Keratinocyte (primary cell): Measurements from ENCODE around the gene DLGAP1. TPM values are rescaled to one million over a fixed set of nuclear protein-coding genes. Genes with fewer than 3 reads are reported as not detected.

Source experiments
- DNase-seq: peaks from one replicate; pipeline ENCODE4 v3.0.0-alpha.2; 2011; ENCODE audit warnings: low read depth, missing footprints, low spot score
- FAIRE-seq: peaks from 2 replicates; lab custom pipeline; 2011; peaks lifted over from hg19 to GRCh38; lab: Jason Lieb, UNC
- H2AFZ ChIP-seq: 2 replicates; pipeline ENCODE4 v1.6.0; 2012; ENCODE audit warnings: low read length, control low read depth, inconsistent platforms; ENCODE audit not compliant: control insufficient read depth
- H3K27ac ChIP-seq: 2 replicates; pipeline ENCODE4 v1.5.1; 2011; ENCODE audit warnings: low read length; ENCODE audit not compliant: control insufficient read depth, insufficient read depth
- H3K27me3 ChIP-seq: 3 replicates; pipeline ENCODE4 v1.6.0; 2011; ENCODE audit warnings: low read length; ENCODE audit not compliant: control insufficient read depth, insufficient read depth; ENCODE audit errors: extremely low read depth
- H3K36me3 ChIP-seq, 2 experiments: 2 replicates in 1 of 2; 3 replicates in 1 of 2; pipeline ENCODE4 v1.5.1; 2011; ENCODE audit warnings: low read length in 2 of 2, mild to moderate bottlenecking in 1 of 2; ENCODE audit not compliant: control insufficient read depth in 2 of 2, insufficient read depth in 2 of 2; ENCODE audit errors: extremely low read depth in 1 of 2
- H3K4me1 ChIP-seq: 3 replicates; pipeline ENCODE4 v1.5.1; 2011; ENCODE audit warnings: low read length; ENCODE audit not compliant: control insufficient read depth, insufficient read depth; ENCODE audit errors: extremely low read depth
- H3K4me2 ChIP-seq: 3 replicates; pipeline ENCODE4 v1.6.0; 2011; ENCODE audit warnings: low read depth, low read length; ENCODE audit not compliant: control insufficient read depth, insufficient read depth; ENCODE audit errors: extremely low read depth
- H3K4me3 ChIP-seq, 3 experiments: fragments of 200-600 bp in 1 of 3; sonication (generic) in 1 of 3; 2 replicates in 2 of 3; 3 replicates in 1 of 3; pipeline ENCODE4 v1.5.1; 2011 to 2016; ENCODE audit warnings: low read length in 3 of 3, mild to moderate bottlenecking in 3 of 3, control low read depth in 2 of 3, inconsistent platforms in 1 of 3, low read depth in 1 of 3, mixed read lengths in 1 of 3, mixed run types in 1 of 3, moderate library complexity in 1 of 3; ENCODE audit not compliant: control insufficient read depth in 2 of 3, insufficient read depth in 2 of 3; ENCODE audit errors: extremely low read depth in 1 of 3
- H3K79me2 ChIP-seq: 2 replicates; pipeline ENCODE4 v1.6.0; 2012; ENCODE audit warnings: low read length; ENCODE audit not compliant: control insufficient read depth, insufficient read depth
- H3K9ac ChIP-seq: 3 replicates; pipeline ENCODE4 v1.6.0; 2011; ENCODE audit warnings: low read length; ENCODE audit not compliant: control insufficient read depth, insufficient read depth; ENCODE audit errors: extremely low read depth
- H3K9me1 ChIP-seq: 3 replicates; pipeline ENCODE4 v1.6.0; 2011; ENCODE audit warnings: low read length; ENCODE audit not compliant: control insufficient read depth, insufficient read depth; ENCODE audit errors: extremely low read depth
- H3K9me3 ChIP-seq: 2 replicates; pipeline ENCODE4 v1.5.1; 2012; ENCODE audit warnings: low read depth, low read length; ENCODE audit not compliant: control insufficient read depth
- H4K20me1 ChIP-seq: 3 replicates; pipeline ENCODE4 v1.6.0; 2011; ENCODE audit warnings: low read length; ENCODE audit not compliant: control insufficient read depth, insufficient read depth; ENCODE audit errors: extremely low read depth
- CTCF ChIP-seq, 3 experiments: IDR thresholded peaks in 1 of 3; conservative IDR thresholded peaks in 1 of 3; optimal IDR thresholded peaks in 1 of 3; 2 replicates in 2 of 3; 3 replicates in 1 of 3; pipeline versions ENCODE3 to v1.5.1; 2011; ENCODE audit warnings: low read length in 3 of 3, mild to moderate bottlenecking in 3 of 3, moderate library complexity in 2 of 3, control low read depth in 1 of 3, inconsistent platforms in 1 of 3; ENCODE audit not compliant: insufficient read depth in 2 of 3; ENCODE audit errors: extremely low read depth in 1 of 3
- EZH2 ChIP-seq: IDR thresholded peaks from one replicate; pipeline ENCODE4 v1.6.1; 2012; ENCODE audit warnings: inconsistent platforms, mild to moderate bottlenecking, low read length, moderate library complexity
- dilution Hi-C: fragments of 300-500 bp; cut with MboI; formaldehyde crosslinking; loops from one replicate; pipeline ENCODE4 v1.7.0; 2020; ENCODE audit warnings: low sequenced_read_pairs; ENCODE audit not compliant: extremely low pct_ligation_motif_present
- polyA plus RNA-seq, 5 experiments: library from polyadenylated mRNA; depleted of rRNA in 3 of 5; stranded (reverse) in 3 of 5; stranded (forward) in 1 of 5; unstranded in 1 of 5; fragments of >200 nt; gene quantifications; 1 replicate in 1 of 5; 2 replicates in 3 of 5; 3 replicates in 1 of 5; pipeline versions ENCODE4 v1.2.1 to v1.2.3, GENCODE V29; 2011 to 2012; ENCODE audit warnings: missing spikeins in 2 of 5, low read depth in 1 of 5, low replicate concordance in 1 of 5

Gene DLGAP1
- polyA plus RNA-seq, 1 donor (not counting 4 experiments of a cell fraction or from before 2014, with no cell fraction given): not detected

GRCh38 chr18:4193086-4193485 lies 262.0 kb downstream of the DLGAP1 start:
- no peak overlapping the region for H3K4me2 ChIP-seq
- no peaks in the 10 kb centered on the region for H3K9me3 ChIP-seq
- no peaks in the 10 kb centered on the region for H4K20me1 ChIP-seq
- H3K27ac ChIP-seq: no peak overlapping the region
- no peaks in the 10 kb centered on the region for H3K9me1 ChIP-seq
- no peak for FAIRE-seq
- dilution Hi-C loops: no loop called here
- H3K36me3 ChIP-seq: no peaks in the 10 kb centered on the region
- no peaks in the 10 kb centered on the region for H3K27me3 ChIP-seq
- no peak overlapping the region for H3K9ac ChIP-seq
- no peak for DNase-seq
- no peaks in the 10 kb centered on the region for H3K4me1 ChIP-seq
- TF ChIP-seq CTCF (optimal IDR thresholded peaks at IDR 0.05 in 1 of 3, IDR thresholded peaks at IDR 0.05 in 1 of 3, conservative IDR thresholded peaks at IDR 0.05 in 1 of 3; ENCODE audit: extremely low read depth in 1 of 3, insufficient read depth in 2 of 3, low read length in 3 of 3): no peak
- TF ChIP-seq EZH2: no peak
- H3K79me2 ChIP-seq: no peaks in the 10 kb centered on the region
- H2AFZ ChIP-seq: no peak overlapping the region
- H3K4me3 ChIP-seq: no peak overlapping the region

GRCh38 chr18:4181882-4182568 lies 273.1 kb downstream of the DLGAP1 start:
- Histone ChIP-seq H3K4me2 (no peak overlapping the region), H3K9me3 (no peaks in the 10 kb centered on the region), H3K27ac (no peak overlapping the region), H3K4me3 (no peak overlapping the region), H4K20me1 (no peaks in the 10 kb centered on the region), H3K9me1 (no peaks in the 10 kb centered on the region), H3K79me2 (no peaks in the 10 kb centered on the region), H3K27me3 (no peaks in the 10 kb centered on the region), H2AFZ (no peak overlapping the region), H3K36me3 (no peaks in the 10 kb centered on the region), H3K4me1 (no peaks in the 10 kb centered on the region), H3K9ac (no peak overlapping the region)
- FAIRE-seq (no peak), DNase-seq (no peak)
- dilution Hi-C loops: no loop called here
- TF ChIP-seq EZH2 (no peak), CTCF (optimal IDR thresholded peaks at IDR 0.05 in 1 of 3, IDR thresholded peaks at IDR 0.05 in 1 of 3, conservative IDR thresholded peaks at IDR 0.05 in 1 of 3; ENCODE audit: extremely low read depth in 1 of 3, insufficient read depth in 2 of 3, low read length in 3 of 3) (no peak)
